WERI-Rb-1 (cell line): ENCODE results near the gene BMP6.

ENCODE experiments used
- DNase-seq: peaks from one replicate; pipeline ENCODE4 v3.0.0-alpha.2; 2020
- H3K27ac ChIP-seq: fragments of 250-450 bp; sonication (Bioruptor Pico); 2 replicates; pipeline ENCODE4 v1.5.1; 2020; ENCODE audit warnings: mild to moderate bottlenecking, moderate library complexity
- H3K27me3 ChIP-seq: fragments of 250-450 bp; sonication (Bioruptor Pico); 2 replicates; pipeline ENCODE4 v1.5.1; 2021; ENCODE audit warnings: mild to moderate bottlenecking, low read depth, moderate library complexity; ENCODE audit not compliant: insufficient read depth, severe bottlenecking
- H3K36me3 ChIP-seq: fragments of 250-450 bp; sonication (Bioruptor Pico); 2 replicates; pipeline ENCODE4 v1.5.1; 2020; ENCODE audit warnings: mild to moderate bottlenecking, moderate library complexity
- H3K4me3 ChIP-seq: 2 replicates; pipeline ENCODE4 v1.5.1; 2011; ENCODE audit warnings: low read depth, mild to moderate bottlenecking, control low read depth, low read length
- H3K9me3 ChIP-seq: fragments of 250-450 bp; sonication (Bioruptor Pico); 2 replicates; pipeline ENCODE4 v1.5.1; 2021; ENCODE audit warnings: mild to moderate bottlenecking, moderate library complexity; ENCODE audit not compliant: severe bottlenecking
- CTCF ChIP-seq: IDR thresholded peaks from 2 replicates; pipeline ENCODE4 v1.5.1; 2011; ENCODE audit warnings: low read depth, mild to moderate bottlenecking, control low read depth, inconsistent platforms, low read length

BMP6 gene

GRCh38 chr6:7786214-7786661, 60.3 kb downstream of the BMP6 start:
- no peak for TF ChIP-seq CTCF
- Histone ChIP-seq H3K9me3 (no peaks in the 10 kb centered on the region), H3K4me3 (no peak overlapping the region), H3K36me3 (no peaks in the 10 kb centered on the region), H3K27ac (no peak overlapping the region), H3K27me3 (peaks cover 45% of the 10 kb centered on the region)
- DNase-seq, result no peak

- Histone ChIP-seq H3K9me3 (no peaks in the 10 kb centered on the region), H3K4me3 (no peak overlapping the region), H3K27me3 (peaks cover 38% of the 10 kb centered on the region), H3K36me3 (no peaks in the 10 kb centered on the region), H3K27ac (no peak overlapping the region)
- no peak for DNase-seq
- TF ChIP-seq CTCF, result no peak
These were observed 61.3 kb downstream of the BMP6 start for GRCh38 chr6:7787137-7787608.

- no peaks in the 10 kb centered on the region for H3K9me3 ChIP-seq
- TF ChIP-seq CTCF, result no peak
- no peaks in the 10 kb centered on the region for H3K36me3 ChIP-seq
- DNase-seq, result no peak
- no peak overlapping the region for H3K4me3 ChIP-seq
- H3K27ac ChIP-seq, result no peak overlapping the region
- peaks cover 37% of the 10 kb centered on the region for H3K27me3 ChIP-seq
These were observed 61.8 kb downstream of the BMP6 start for GRCh38 chr6:7787731-7788130.

GRCh38 chr6:7794509-7794908, 68.6 kb downstream of the BMP6 start:
- no peaks in the 10 kb centered on the region for H3K9me3 ChIP-seq
- H3K36me3 ChIP-seq, result no peaks in the 10 kb centered on the region
- peaks cover 22% of the 10 kb centered on the region for H3K27me3 ChIP-seq
- no peak for TF ChIP-seq CTCF
- DNase-seq, result no peak
- no peak overlapping the region for H3K27ac ChIP-seq
- H3K4me3 ChIP-seq, result no peak overlapping the region

GRCh38 chr6:7797386-7797785, 71.5 kb downstream of the BMP6 start:
- Histone ChIP-seq H3K4me3 (no peak overlapping the region), H3K27me3 (peaks cover 11% of the 10 kb centered on the region), H3K36me3 (no peaks in the 10 kb centered on the region), H3K27ac (no peak overlapping the region), H3K9me3 (no peaks in the 10 kb centered on the region)
- TF ChIP-seq CTCF, result no peak
- no peak for DNase-seq

GRCh38 chr6:7798751-7799150, 72.9 kb downstream of the BMP6 start:
- H3K27me3 ChIP-seq, result peaks cover 8% of the 10 kb centered on the region
- H3K9me3 ChIP-seq, result no peaks in the 10 kb centered on the region
- TF ChIP-seq CTCF, result no peak
- no peak for DNase-seq
- H3K36me3 ChIP-seq, result no peaks in the 10 kb centered on the region
- H3K4me3 ChIP-seq, result no peak overlapping the region
- no peak overlapping the region for H3K27ac ChIP-seq
